HG02970 (cell line): ENCODE results near the gene DPP6.
"Not testable (repeated sequence)": the region's sequence is repeated elsewhere in the genome, so short reads cannot be mapped to it uniquely, and the experiment has no call there.

Source experiments
- ATAC-seq: cut with Tn5 transposase; IDR thresholded peaks from one replicate; pipeline ENCODE4 v1.9.1; 2021; ENCODE audit warnings: mild to moderate bottlenecking, moderate library complexity, moderate number of reproducible peaks; ENCODE audit not compliant: unreplicated experiment, low FRiP score

The DPP6 gene

DNA sequence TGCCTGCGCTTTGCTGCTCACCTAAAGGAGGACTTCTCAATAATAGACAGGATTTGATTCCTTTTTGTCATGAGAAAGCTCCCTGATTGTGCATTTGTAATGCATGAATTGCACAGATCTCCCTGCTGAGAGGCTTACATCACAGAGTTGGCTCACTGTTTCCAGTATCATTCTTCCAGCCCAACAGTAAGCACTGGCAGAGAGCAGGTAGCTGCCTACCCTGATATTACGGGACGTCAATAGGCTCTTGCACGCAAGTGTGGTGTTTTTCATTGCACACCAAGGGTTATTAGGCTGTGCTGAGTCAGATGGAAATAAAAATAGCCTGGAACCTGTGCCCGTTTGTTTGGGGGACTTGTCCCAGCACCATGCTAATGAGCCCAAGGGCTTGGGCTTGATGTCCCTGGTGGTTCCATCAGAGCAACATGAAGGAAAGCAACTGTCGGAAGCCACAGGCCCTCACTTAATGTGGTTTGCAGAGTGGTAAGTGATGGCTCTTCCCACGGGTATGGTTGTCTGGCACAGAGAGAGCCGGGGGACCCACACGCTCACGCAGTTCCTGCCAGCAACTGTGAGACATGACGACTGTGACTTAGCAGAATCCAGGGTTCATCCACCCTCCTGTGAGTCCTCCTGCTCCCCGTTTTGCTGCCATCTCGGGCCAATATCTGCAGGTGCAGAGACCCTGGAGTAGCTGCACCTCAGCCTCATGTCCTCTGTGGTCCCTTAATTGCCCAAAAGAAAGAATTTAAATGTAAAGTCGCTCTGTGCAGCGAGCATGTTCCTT is 20.4 kb downstream of the DPP6 start:
- ATAC-seq: not testable (repeated sequence)

DNA sequence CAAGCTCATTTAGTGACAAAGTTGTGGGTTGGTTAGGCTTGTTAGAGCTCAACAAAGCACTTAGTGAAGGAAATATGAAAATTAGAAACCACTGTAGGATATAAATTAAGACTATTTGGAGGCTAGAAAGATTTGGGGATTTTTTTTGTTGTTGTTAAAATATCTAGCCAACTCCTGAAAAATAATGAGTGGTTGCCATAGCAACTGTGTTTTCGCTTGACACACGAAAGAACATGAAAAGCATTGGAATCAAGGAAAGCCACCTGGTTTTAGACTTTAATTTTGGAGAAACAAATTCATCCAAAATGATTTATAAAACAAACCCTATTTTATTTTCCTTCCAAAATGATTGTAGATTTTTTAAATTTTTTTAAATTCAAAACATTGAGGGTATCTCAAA is 26.3 kb downstream of the DPP6 start:
- not testable (repeated sequence) for ATAC-seq

DNA sequence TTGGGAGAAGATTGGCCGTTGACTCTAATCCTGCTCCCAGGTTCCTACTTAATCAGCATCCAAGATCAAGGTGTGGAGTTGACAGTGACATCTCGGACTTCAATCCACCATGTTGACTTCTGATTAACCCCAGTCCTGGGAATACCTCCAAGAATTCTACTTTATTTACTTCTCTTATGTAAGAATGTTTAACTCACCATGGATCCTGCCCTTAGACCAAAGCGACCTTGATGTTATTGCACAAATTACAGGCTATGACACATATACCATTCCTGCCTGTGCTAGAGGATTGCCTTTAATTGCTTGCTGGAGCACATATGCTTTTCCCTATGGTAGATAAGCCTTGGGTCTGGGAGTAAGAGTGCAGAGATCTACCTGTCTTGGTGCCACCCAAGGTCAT is 28.1 kb downstream of the DPP6 start:
- ATAC-seq: not testable (repeated sequence)

DNA sequence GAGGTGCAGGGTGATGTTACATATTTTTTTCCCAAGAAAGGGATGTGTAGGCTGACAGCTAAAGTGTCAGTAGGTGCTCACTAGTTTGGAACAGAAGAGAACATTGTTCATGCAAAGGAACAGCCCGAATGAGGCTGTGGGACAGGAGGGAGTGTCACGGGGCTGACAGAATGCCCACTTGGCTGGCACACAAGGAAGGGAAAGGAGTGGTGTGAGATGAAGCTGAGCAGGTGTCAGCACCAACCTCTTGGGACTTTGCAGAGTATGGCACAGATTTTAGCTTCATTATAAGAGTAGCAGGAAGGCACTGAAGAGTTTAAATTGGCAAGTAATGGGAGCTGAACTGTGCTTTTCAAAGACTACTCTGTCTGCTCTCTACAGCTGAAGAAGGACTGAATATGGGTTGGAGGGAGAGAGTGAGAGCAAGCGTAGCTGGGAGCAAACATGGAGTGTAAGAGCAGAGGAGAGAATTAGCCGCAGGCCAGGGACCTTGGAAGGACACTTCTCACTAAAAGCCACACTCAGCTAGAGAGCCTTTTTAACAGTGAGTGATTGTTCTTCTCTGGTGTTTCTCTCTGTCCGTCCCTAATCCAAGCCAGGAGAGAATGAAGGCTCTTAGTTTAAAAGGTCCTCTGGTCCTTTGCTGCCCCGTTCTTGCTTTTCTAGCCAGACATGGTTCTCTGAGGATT is 35.0 kb downstream of the DPP6 start:
- not testable (repeated sequence) for ATAC-seq

DNA sequence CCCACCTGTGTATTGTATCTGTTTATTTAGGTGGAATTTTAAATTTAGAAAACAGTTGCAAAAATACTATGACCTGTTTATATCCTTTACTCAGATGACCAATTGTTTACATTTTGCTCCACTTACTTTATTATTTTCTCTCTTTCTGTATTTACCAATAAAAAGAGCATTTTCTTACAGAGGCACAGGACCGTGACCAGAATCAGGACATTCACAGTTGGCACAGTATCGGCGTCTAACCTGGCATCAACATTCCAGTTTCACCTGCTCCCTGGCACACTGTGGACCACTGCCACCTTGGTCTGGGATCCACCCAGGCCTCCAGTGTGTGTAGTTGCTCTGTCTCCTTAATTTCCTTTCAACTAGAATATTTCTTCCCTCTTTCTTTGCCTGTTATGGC is 39.9 kb downstream of the DPP6 start:
- ATAC-seq: not testable (repeated sequence)

DNA sequence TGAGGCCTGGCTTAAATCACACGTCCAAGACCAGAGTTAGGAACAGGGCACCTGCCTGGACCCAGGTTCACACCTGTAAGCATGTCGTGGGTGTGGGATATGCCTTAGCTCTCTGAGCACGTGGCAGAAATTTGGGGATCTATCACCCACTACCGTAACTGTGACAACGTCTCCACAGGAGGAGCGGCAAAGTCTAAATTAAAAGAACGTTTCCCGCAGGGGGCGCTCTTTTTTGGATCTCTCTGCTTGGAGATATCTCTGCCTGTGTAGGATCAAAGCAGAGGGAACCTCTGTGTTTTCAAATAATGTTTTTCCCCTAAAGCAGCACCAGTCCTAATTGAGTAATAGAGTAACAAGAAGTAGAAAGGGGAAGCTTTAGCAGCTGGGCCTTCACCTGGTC is 43.0 kb downstream of the DPP6 start:
- ATAC-seq: not testable (repeated sequence)

DNA sequence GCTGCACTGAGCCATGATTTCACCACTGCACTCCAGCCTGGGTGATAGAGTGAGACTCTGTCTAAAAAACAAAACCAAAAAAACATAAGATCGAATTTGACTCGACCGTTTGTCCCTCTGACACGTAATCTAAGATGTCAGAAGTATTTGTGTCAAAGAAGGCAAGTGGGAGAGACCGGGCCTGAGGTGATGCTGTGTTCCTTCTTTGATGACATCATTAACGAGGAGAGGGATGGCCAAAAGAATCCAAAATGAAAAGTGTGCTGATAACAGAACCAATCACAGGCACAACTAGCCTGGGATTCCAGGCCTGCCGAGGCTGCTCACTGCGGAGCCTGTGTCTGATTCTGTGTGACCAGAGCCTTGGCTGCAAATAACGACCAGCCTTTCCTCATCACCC is 52.9 kb downstream of the DPP6 start:
- ATAC-seq: not testable (repeated sequence)

DNA sequence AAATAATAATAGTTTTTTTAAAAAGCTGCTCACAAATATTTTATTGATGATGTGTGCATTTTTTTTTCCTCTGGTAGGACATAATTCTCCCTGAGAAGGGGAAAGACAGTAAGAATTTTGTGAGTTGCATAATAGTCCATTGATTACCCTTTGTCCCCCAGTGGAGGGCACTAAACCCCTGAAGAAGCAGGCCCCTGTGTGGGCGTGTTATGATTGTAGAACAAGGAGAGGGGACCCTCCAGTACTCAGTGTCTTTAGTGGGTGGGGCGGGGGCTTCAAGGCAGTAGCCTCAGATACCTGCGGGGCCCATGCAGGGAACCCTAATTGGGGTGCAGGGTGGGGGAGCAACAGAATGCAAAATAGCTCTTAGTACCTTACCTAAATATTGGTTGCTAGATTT is 57.4 kb downstream of the DPP6 start:
- not testable (repeated sequence) for ATAC-seq

DNA sequence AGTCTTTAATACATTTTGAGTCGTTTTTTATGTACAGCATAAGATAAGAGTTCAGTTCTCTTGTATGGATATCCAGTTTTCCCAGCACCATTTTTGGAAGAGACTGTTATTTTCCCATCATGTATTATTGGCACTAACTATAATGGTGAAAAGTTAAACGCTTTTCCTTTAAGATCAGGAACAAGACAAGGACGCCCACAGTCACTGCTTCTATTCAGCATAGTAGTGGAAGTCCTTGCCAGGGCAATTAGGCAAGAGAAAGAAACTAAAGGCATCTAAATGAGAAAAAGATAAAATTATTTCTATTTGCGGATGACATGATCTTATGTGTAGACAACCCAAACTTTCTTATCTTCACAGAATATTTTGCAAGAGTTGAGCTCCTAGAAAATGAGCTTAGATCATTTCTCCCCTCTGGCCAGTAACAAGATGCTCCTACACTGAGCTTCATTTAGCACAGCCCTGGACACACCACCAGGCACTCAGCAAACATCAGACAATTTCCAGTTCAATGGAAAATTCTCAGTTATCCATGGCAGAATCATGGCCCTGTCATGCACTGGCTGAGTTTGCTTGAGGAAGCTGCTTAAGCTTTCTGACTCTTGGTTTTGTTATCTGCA is 61.6 kb downstream of the DPP6 start:
- ATAC-seq: not testable (repeated sequence)

DNA sequence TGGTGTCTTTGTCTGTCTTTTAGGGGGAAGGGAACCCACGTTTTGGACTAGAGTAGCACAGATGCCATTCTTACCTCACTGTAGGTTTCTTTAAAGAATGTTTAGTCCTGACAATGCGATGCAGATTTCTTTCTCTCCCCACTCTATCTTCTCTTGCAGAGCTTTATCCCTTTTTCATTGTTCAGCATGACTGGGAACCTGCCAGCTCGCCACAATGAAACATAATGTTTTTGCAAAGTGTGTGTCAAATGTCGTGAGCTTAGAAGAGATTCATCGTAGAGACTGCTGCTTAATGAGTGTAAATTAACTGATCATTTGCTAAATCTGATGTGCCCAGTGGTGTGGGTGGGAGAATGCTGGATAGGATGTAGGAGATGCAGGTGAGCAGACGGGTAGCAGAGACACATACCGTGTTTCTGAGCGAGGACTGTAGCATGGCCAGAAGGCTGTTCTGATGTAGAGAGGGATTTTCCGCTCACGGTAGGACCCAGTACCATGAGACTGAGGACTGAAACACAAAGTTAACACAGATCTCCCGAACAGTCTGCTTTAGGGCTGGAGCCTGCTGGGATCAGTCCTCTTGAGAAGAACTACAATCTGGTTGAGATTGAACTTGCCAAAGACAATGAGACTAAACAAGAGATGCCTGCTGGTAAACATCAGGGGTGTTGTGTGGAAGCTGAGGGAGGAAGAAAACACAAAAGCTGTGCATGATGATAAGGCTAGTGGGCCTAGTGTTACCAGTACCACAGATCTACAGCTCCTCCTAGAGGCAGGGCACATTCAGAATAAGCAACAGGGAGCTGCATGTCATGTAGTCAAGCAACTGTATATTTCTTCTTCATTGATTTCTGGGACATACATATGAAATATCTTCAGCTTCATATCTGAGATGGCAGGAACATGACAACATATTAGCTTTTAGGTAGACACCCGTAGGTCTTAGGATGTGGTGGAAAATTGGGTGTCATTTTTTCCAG is 65.5 kb downstream of the DPP6 start:
- ATAC-seq: not testable (repeated sequence)

DNA sequence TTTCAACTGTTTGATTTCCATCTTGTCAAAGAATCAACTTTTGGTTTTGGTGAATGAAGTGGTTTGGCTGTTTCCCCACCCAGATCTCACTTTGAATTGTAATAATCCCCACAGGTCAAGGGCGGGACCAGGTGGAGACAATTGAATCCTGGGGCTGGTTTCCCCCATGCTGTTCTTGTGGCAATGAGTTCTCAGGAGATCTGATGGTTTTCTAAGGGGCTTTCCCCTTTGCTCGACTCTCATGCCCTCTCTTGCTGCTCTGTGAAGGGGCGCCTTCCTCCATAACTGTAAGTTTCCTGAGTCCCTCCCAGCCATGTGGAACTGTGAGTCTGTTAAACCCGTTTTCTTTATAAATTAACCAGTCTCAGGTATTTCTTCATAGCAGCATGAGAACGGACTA is 68.6 kb downstream of the DPP6 start:
- ATAC-seq: not testable (repeated sequence)

DNA sequence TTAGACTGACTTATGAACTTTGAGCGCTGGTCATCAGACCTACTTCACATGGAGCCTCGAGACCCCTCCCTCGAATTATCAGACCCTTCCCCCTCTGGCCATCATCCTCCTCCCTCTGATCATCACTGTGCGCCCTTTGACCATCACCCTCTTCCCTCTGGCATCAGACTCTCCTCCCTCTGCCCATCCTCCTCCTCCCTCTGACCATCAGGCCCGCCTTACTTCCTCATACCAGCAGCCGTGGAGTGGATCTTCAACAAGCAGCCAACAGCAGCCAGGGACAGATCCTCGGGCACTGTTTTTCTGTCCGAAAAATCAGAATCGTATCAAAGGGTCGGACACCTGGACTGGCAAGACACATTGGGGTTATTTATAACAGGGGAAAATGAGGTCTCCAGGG is 70.5 kb downstream of the DPP6 start:
- ATAC-seq: not testable (repeated sequence)

DNA sequence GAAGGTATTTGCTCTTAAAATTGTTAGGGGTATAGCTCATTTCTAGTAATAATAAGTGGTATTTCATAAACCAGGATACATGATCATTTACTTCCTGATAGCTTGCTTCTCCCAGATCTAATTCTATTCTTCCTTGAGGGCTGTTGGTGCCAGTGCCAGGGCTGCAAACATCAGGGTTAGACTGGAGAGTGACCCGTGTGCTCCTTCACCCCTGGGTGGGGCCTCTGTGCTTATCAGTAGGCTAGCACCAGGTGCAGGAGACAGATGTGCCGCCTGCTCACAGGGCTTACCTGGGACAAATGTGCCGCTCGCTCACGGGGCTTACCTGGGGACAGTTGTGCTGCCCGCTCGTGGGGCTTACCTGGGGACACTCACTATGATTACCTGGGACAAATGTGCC is 71.2 kb downstream of the DPP6 start:
- ATAC-seq: not testable (repeated sequence)

DNA sequence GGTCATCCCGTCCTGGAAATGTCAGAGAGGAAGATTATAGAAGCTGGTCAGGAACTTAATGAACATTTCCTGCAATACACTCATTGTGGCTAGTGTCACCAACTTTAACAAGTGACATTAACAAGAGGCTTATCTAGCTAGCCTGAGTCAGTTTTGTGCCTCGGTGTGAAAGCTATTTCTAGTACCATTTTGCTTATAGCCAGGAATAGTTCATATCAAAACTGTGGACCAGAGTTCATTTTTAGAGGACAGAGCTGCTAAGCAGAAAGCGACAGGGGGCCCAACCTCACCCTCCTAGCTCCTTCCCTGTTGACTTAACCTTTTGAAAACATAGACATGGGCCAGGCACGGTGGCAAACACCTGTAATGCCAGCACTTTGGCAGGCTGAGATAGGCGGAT is 76.9 kb downstream of the DPP6 start:
- ATAC-seq: not testable (repeated sequence)

DNA sequence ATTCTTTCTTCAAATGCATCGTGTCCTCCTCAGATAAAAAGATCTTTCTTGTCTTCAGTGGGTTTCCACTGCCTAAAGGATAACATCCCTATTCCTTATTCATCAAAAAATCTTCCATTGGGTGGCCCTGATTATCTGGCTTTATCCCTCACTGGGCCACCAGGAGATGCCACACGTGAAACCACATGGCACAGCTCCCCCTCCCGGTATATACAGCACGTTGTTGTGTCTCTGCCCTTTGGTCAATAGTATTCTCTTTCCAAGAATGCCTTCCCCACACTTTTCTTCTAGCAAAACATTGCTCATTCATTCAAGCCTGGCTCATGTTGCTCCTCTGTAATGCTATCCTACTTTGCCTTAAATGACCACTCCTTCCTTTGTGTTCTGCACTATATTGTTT is 80.4 kb downstream of the DPP6 start:
- ATAC-seq: not testable (repeated sequence)

DNA sequence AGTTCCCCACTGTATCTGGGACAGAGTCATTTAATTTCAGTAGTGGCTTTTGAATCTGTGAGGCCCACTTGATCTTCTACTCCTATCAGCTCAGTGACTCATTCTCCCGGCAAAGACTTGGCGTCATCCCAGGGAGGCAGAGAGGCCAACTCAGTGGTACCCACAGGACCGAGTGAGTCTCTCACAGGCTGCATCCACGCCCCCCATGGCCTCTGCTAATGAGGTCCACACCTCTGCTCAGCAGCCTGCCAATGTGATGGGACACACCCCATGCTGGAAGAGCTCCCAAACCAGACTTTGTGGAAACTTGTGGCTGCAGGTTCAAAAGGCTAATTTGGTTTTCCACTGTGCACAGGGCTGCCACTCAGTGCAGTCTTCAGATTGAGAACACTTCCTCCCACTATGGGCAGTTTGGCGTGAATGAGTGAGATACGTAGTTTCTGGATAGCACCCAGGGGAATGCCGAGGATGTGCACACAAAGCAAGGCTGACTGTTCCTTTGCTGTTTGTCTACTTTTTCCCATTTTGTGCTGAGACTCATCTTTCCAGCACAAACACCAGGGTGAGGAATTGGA is 81.6 kb downstream of the DPP6 start:
- not testable (repeated sequence) for ATAC-seq

DNA sequence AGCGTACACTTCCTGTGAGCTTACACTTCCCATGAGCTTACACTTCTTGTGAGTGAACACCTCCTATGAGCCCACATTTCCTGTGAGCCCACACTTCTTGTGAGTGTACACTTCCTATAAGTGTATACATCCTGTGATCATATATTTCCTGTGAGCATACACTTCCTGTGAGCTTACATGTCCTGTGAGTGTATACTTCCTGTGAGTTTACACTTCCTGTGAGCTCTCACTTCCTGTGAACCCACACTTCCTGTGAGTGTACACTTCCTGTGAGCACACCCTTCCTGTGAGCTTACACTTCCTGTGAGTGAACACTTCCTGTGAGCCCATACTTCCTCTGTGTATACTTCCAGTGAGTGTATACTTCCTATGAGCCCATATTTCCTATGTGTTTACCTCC is 82.5 kb downstream of the DPP6 start:
- not testable (repeated sequence) for ATAC-seq

DNA sequence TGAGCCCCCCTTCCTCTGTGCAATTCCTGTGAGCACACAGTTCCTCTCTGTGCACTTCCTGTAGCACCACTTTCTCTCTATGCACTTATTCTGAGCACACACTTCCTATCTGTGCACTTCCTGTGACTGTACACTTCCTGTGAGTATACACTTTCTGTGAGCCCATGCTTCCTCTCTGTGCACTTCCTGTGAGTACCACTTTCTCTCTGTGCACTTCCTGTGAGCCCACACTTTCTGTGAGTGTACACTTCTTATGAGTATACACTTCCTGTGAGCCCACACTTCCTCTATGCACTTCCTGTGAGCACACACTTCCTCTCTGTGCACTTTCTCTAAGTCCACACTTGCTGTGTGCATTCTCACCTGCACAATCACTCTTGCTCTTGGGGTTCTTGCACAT is 83.4 kb downstream of the DPP6 start:
- not testable (repeated sequence) for ATAC-seq

DNA sequence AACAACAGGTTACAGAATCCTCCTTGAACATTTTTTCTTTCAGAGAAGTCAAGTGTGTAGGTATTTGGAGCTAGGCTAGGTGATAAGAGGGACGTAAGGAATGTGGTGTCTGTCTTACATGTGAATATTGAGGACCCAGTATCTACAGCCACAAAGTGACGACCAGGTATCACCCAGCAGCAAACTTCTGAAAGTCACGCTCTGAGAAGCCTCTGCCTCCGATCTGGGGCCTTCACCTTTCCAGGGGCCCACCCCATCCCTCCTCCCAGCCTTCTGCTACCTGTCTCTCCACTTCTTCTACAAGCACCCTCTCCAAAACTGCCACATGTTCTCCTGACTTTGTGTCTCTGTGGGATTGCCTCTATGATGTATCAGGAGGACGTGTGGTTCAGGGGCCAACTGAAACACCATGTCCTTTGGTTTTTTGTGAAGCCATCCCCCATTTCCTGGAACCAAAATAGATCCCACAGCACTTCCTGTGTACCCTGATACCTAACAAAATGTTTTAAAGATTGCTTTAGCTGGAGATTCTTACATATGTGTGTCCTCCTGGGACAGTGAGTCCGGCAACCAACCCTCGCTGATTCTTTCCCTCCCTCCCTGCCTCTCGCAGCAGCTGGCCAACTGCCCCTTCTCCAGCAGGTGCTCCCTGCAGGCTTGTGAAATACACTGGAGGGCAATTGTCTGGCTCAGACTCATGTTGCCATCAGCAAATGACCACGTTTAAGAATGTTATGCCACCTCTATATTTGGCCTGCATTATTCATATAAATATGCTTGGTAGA is 93.9 kb downstream of the DPP6 start:
- ATAC-seq: not testable (repeated sequence)
